Measurements from ENCODE around the gene GLT8D1. TPM values are rescaled to one million over a fixed set of nuclear protein-coding genes. Genes with fewer than 3 reads are reported as not detected.

Gene GLT8D1
- total and polyA plus RNA-seq, 2 of the 13 experiments (the other 11 are each of a cell fraction or from before 2014, with no cell fraction given) = 110 to 121 TPM

DNA sequence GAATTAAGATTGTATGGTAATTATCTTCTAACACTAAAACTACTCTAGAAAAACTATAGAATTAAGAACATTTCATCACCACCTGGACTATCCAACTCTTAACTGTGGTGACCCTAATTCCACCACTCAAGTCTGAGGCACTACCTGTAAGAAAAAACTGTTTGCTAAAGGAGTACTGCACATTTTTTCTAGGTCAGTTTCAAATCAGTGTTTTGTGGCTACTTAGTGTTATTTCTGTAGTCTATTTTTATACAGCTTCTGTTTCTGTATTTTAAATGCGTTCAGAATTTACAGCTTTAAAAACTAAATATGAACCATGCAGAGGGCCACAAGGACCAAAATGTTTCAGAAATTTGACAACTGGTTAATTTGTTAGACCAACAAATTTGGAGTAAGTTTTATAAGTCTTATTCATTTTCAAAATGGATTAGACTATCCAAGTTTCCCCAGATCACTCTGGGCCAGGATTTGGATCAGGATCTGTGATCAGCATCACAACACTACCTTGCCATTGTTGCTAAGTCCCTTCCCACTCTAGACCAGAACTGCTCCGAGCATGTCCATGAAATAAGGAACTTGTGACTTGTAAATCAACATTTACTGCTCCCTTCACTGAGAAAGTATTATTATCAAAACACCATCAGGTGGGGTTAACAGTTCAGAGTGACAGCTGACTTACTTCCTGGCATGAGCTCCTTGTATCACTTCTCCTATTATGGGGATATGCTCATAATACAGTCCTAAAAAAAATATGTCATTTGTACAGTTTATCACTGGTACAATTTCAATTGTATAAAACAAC lies 8.6 kb downstream of the GLT8D1 start:
- no peaks in the 10 kb centered on the region for H3K9me3 ChIP-seq (ENCODE audit: low read length)
- TF ChIP-seq RBFOX2 (IDR thresholded peaks at IDR 0.05; ENCODE audit: low read depth, low read length) = 0 out of 2 replicates have a peak, but pooled peaks have one; percentile 14
- TF ChIP-seq, protein P1, sequence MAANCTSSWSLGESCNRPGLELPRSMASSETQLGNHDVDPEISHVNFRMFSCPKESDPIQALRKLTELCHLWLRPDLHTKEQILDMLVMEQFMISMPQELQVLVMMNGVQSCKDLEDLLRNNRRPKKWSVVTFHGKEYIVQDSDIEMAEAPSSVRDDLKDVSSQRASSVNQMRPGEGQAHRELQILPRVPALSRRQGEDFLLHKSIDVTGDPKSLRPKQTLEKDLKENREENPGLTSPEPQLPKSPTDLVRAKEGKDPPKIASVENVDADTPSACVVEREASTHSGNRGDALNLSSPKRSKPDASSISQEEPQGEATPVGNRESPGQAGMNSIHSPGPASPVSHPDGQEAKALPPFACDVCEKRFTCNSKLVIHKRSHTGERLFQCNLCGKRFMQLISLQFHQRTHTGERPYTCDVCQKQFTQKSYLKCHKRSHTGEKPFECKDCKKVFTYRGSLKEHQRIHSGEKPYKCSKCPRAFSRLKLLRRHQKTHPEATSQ (CRISPR knock-in tag; IDR thresholded peaks at IDR 0.05; ENCODE audit: borderline replicate concordance) = no peak
- peaks cover 16 to 61% of the 10 kb centered on the region in 2 experiments for H3K36me3 ChIP-seq (replicated peaks in 1 of 2; ENCODE audit: control insufficient read depth in 1 of 2, insufficient read depth in 2 of 2, low read length in 2 of 2)
- ChIA-PET CTCF (ENCODE audit: low intra/inter-chr PET ratio, low total read pairs) (no interaction called here), POLR2A (interaction anchor here (1.4 to 4.5 kb wide), 2 partner anchors 11 to 13 kb away, joined by 4 to 18 read pairs; partner anchors contain the start of genes GNL3 and PBRM1)
- H3K27me3 ChIP-seq (ENCODE audit: control insufficient read depth in 1 of 2, insufficient read depth in 2 of 2, low read length in 2 of 2) = no peaks in the 10 kb centered on the region
- H3K4me3 ChIP-seq (replicated peaks in 1 of 3; ENCODE audit: insufficient read depth in 1 of 3, low read depth in 2 of 3, low read length in 3 of 3) = no peak overlapping the region
- peaks cover 16% of the 10 kb centered on the region for H3K79me2 ChIP-seq (ENCODE audit: insufficient read depth, low read length)
- no peak overlapping the region for H3K4me2 ChIP-seq (ENCODE audit: low read depth, low read length)
- FAIRE-seq (no peak), DNase-seq (ENCODE audit: low spot score) (no peak), ATAC-seq (no peak)
- peaks cover 7% of the 10 kb centered on the region for H3K4me1 ChIP-seq (ENCODE audit: insufficient read depth, low read length)
- 91% methylated on average over 2 of the region's 2 CpGs for WGBS (ENCODE audit: low lambda C conversion rate)
- no peak overlapping the region for H2AFZ ChIP-seq (ENCODE audit: low read length)
- H3K9ac ChIP-seq (ENCODE audit: insufficient read depth, low read depth, low read length) = no peak overlapping the region
- peaks cover 3% of the 10 kb centered on the region; the same call in 1 of the 2 replicates for H4K20me1 ChIP-seq (ENCODE audit: insufficient read depth, low read length)
- intact Hi-C loops (cut with micrococcal nuclease; ENCODE audit: unreplicated experiment) = no loop called here
- in situ Hi-C loops (cut with HindIII; ENCODE audit: extremely low pct_ligation_motif_present, low pct_unique_long_range_greater_than_20kb) = no loop called here
- BruUV-seq (replicated peaks) = no TSS peak
- H3K27ac ChIP-seq (ENCODE audit: extremely low read length, insufficient read depth, low read length) = no peak overlapping the region

DNA sequence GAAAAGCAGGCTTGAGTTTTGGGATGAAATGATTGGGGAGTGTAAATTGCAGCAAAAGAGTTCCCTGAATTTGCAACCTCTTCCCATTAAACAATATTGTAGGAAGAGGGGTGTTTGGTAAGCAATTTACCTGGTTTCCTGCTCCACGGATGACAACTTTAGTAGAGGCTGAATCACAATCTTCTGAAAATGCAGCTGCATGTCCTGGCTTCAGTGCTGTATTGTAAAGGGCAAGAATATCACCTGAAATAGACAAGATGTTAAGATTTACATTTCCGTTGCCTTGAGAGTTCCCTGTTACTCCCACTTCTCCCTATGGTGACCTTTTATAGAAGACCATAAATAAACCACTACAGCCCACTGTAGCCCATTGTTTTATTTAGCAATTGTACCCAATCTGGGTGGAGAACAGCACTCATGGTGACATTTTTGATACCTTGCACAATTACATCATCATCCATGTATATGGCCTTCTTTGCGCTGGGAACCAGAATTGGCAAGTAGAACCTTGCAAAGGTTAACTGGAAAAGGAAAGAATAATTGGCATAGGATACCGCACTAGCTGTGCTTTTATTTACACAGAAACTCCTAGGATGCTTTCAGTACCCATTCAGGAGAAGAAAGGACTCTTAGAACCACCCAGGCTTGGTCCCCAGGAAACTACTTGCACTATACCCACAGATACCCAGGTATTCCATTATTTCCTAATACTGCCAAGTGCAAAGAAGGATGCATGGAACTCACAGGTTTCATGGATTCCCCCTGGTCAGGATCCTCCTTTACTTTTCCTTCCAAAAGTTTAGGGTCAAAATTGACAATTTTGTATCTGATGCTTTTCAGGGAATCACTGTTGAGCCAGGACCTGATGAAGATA lies 9.6 kb downstream of the GLT8D1 start:
- no peak for FAIRE-seq
- CTCF ChIA-PET (ENCODE audit: low intra/inter-chr PET ratio, low total read pairs) = no interaction called here
- Histone ChIP-seq H4K20me1 (ENCODE audit: insufficient read depth, low read length) (peaks cover 6% of the 10 kb centered on the region; the same call in 1 of the 2 replicates), H3K27ac (ENCODE audit: extremely low read length, insufficient read depth, low read length) (no peak overlapping the region), H3K4me2 (ENCODE audit: low read depth, low read length) (no peak overlapping the region), H3K4me3 (replicated peaks in 1 of 3; ENCODE audit: insufficient read depth in 1 of 3, low read depth in 2 of 3, low read length in 3 of 3) (no peak overlapping the region), H2AFZ (ENCODE audit: low read length) (no peak overlapping the region), H3K9me3 (ENCODE audit: low read length) (no peaks in the 10 kb centered on the region), H3K79me2 (ENCODE audit: insufficient read depth, low read length) (peaks cover 10% of the 10 kb centered on the region), H3K4me1 (ENCODE audit: insufficient read depth, low read length) (peaks cover 14% of the 10 kb centered on the region), H3K9ac (ENCODE audit: insufficient read depth, low read depth, low read length) (no peak overlapping the region), H3K27me3 (ENCODE audit: control insufficient read depth in 1 of 2, insufficient read depth in 2 of 2, low read length in 2 of 2) (no peaks in the 10 kb centered on the region), H3K36me3 (replicated peaks in 1 of 2; ENCODE audit: control insufficient read depth in 1 of 2, insufficient read depth in 2 of 2, low read length in 2 of 2) (peaks cover 18 to 71% of the 10 kb centered on the region in 2 experiments)
- in situ Hi-C loops (cut with HindIII; ENCODE audit: extremely low pct_ligation_motif_present, low pct_unique_long_range_greater_than_20kb) (no loop called here), intact Hi-C loops (cut with micrococcal nuclease; ENCODE audit: unreplicated experiment) (no loop called here)
- BruUV-seq (replicated peaks) = no TSS peak
- 88% methylated on average over 4 of the region's 4 CpGs for WGBS (ENCODE audit: low lambda C conversion rate)
- no peak; the same call in 2 of the 3 replicates for ATAC-seq
- POLR2A ChIA-PET = interaction anchor here (4.5 to 12.6 kb wide), 2 partner anchors 9 to 10 kb away, joined by 18 to 118 read pairs; partner anchors contain the start of genes GLT8D1, GNL3, PBRM1 and SPCS1
- DNase-seq (ENCODE audit: low spot score) = no peak
- TF ChIP-seq POLR2A (IDR thresholded peaks at IDR 0.05; ENCODE audit: insufficient read depth in 1 of 2, low read depth in 2 of 2, low read length in 2 of 2) (peak; percentile 28 to 34; a peak in 1 of 4 replicates), MLLT10 (CRISPR knock-in tag; IDR thresholded peaks at IDR 0.05) (no peak), AGO2 (optimal IDR thresholded peaks at IDR 0.05; ENCODE audit: low read depth, low read length) (peak; percentile 64), POLR2AphosphoS2 (IDR thresholded peaks at IDR 0.05; ENCODE audit: low read depth, low read length) (peak; percentile 39; the same call in 1 of the 2 replicates), RBM22 (optimal IDR thresholded peaks at IDR 0.05; ENCODE audit: low read length) (peak; percentile 88), RBFOX2 (IDR thresholded peaks at IDR 0.05; ENCODE audit: low read depth, low read length) (peak; percentile 78), POLR2G (IDR thresholded peaks at IDR 0.05; ENCODE audit: low read depth, low read length) (peak; percentile 57; the same call in 1 of the 2 replicates)

All from HepG2 (cell line).